Stomach smooth muscle (tissue), 2 donors: Measurements from ENCODE around the gene HRH3.

Experiments
- H3K27ac ChIP-seq: one replicate; pipeline ENCODE4 v1.7.0; 2013; ENCODE audit warnings: mild to moderate bottlenecking, low read length, inconsistent platforms
- H3K27me3 ChIP-seq, 2 donors: one replicate each; pipeline ENCODE4 v1.7.0; 2013; ENCODE audit warnings: low read length in 2 of 2; ENCODE audit not compliant: insufficient read depth in 2 of 2, control insufficient read depth in 1 of 2
- H3K36me3 ChIP-seq, 2 donors: one replicate each; pipeline ENCODE4 v1.7.0; 2013; ENCODE audit warnings: low read length in 2 of 2; ENCODE audit not compliant: control insufficient read depth in 2 of 2, insufficient read depth in 2 of 2
- H3K4me1 ChIP-seq: one replicate; pipeline ENCODE4 v1.7.0; 2013; ENCODE audit warnings: low read length; ENCODE audit not compliant: control insufficient read depth, insufficient read depth
- H3K4me3 ChIP-seq, 2 donors: one replicate each; pipeline ENCODE4 v1.7.0; 2013; ENCODE audit warnings: low read length in 2 of 2
- H3K9ac ChIP-seq, 2 donors: one replicate each; pipeline ENCODE4 v1.7.0; 2013; ENCODE audit warnings: low read length in 2 of 2, mild to moderate bottlenecking in 1 of 2
- H3K9me3 ChIP-seq, 2 donors: one replicate each; pipeline ENCODE4 v1.7.0; 2013; ENCODE audit warnings: low read length in 2 of 2; ENCODE audit not compliant: control insufficient read depth in 2 of 2
- donor health status: healthy.
- donor health status: Pancreatic carcinoma.

HRH3 gene

GRCh38 chr20:62258499-62259293 is 38.6 kb upstream of the HRH3 start:
- peaks cover 32 to 40% of the 10 kb centered on the region in 2 donors for H3K36me3 ChIP-seq
- no peaks in the 10 kb centered on the region for H3K27me3 ChIP-seq
- H3K9ac ChIP-seq: no peak overlapping the region
- no peak overlapping the region for H3K4me3 ChIP-seq
- no peaks in the 10 kb centered on the region for H3K9me3 ChIP-seq
- H3K4me1 ChIP-seq: peaks cover 4% of the 10 kb centered on the region
- no peak overlapping the region for H3K27ac ChIP-seq

DNA sequence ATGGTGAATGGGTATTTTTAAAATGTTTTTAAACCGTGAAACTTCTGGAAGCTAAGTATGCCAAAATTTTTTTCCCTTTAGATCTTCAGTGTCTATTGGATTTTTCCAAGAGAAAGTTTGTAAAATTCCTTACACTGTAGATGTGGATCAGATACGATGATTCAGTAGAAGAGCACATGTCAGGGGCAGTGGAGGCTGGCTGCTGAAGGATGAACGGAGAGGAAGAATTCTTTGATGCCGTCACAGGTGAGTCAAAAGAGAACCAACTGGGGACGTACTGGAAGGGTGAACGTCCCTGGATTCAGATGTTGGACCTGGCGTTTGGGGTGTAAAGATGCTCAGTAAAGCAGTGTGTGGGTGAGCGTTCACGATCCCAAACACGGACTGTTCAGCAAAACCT is 35.9 kb upstream of the HRH3 start:
- Histone ChIP-seq H3K4me1 (peaks cover 4% of the 10 kb centered on the region), H3K9me3 (no peaks in the 10 kb centered on the region), H3K27ac (no peak overlapping the region), H3K27me3 (no peaks in the 10 kb centered on the region), H3K9ac (no peak overlapping the region), H3K4me3 (no peak overlapping the region), H3K36me3 (peaks cover 17 to 20% of the 10 kb centered on the region in 2 donors)

DNA sequence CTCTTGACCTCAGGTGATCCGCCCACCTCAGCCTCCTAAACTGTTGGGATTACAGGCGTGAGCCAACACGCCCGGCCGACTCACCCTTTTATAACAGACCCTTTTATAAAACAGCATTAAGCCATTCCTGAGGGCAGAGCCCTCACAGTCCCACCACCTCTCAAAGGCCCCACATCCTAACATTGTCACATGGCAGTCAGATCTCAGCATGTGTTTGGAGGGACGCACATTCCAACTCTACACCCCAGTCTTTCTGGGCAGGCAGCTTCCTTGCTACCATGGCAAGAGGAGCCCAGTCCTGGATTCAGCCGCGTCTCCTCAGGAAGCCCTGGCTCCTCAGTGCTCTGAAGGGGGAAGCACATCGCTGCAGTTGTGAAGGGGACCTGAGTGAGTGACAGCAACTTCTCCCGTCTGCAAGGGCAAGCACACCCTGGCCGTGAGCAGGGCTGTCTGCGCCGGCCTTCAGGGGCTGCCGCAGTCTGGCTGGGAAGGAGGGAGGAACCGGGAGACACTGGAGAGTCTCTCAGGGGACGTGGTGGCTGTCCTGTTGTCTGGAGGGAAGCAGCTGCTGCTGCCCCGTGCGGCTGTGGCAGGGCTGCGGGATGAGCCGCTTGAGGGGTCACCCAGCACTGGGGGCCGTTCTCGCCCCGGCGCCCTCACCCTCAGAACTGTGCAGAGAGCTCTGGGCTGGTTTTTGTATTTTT is 34.1 kb upstream of the HRH3 start:
- peaks cover 12 to 14% of the 10 kb centered on the region in 2 donors for H3K36me3 ChIP-seq
- H3K27me3 ChIP-seq: no peaks in the 10 kb centered on the region
- no peak overlapping the region for H3K27ac ChIP-seq
- H3K4me3 ChIP-seq: no peak overlapping the region
- H3K9ac ChIP-seq: no peak overlapping the region
- peaks cover 4% of the 10 kb centered on the region for H3K4me1 ChIP-seq
- no peaks in the 10 kb centered on the region for H3K9me3 ChIP-seq

DNA sequence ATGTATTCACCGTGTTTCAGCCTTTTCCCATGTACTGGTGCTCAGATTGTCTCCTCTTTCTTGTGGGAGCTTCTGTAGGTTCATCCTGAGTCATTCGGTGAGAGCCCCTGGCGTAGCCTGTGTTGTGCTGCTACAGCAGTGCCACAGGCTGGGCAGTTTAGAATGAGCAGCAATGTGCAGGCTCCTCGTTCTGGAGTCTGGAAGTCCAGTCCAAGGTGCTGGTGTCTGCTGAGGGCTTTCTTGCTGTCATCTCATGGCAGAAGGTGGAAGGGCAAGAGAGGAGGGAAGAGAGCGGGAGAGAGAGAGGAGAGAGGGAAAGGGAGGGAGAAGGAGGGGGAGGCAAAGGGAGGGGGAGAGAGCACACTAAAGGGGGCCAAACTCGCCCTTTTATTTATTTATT is 33.3 kb upstream of the HRH3 start:
- no peak overlapping the region for H3K27ac ChIP-seq
- H3K27me3 ChIP-seq: no peaks in the 10 kb centered on the region
- peaks cover 12 to 13% of the 10 kb centered on the region in 2 donors for H3K36me3 ChIP-seq
- H3K4me3 ChIP-seq: no peak overlapping the region
- no peaks in the 10 kb centered on the region for H3K4me1 ChIP-seq
- H3K9me3 ChIP-seq: no peaks in the 10 kb centered on the region
- no peak overlapping the region for H3K9ac ChIP-seq

DNA sequence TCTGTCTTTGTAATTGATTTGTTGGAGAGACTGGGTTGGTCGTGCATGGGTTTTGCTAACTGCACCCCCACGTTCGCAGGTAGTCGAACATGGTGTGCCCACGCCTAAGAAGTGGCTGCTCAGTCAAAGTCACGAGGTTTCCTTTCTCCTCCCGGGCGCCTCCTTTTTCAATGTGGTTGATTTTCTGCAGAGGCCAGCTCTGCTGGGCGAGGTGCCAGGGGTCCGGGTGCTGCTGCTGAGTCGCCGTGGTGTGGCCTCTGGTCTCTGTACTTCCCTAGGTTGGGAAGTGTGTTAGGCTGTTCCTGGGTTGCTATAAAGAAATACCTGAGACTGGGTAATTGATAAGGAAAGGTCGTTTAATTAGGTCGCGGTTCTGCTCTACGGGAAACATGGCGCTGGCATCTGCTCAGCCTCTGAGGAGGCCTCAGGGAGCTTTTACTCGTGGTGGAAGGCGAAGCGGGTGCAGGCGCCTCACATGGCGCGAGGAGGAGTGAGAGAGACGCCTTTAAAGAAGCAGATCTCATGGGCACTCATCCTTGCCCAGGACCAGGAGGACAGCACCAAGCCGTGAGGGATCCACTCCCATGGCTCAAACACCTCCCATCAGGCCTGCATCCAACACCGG is 32.4 kb upstream of the HRH3 start:
- no peak overlapping the region for H3K9ac ChIP-seq
- H3K4me3 ChIP-seq: no peak overlapping the region
- no peaks in the 10 kb centered on the region for H3K27me3 ChIP-seq
- H3K4me1 ChIP-seq: no peaks in the 10 kb centered on the region
- H3K36me3 ChIP-seq: peaks cover 12% of the 10 kb centered on the region in 2 donors
- H3K27ac ChIP-seq: no peak overlapping the region
- H3K9me3 ChIP-seq: no peaks in the 10 kb centered on the region

- no peaks in the 10 kb centered on the region for H3K27me3 ChIP-seq
- H3K36me3 ChIP-seq: peaks cover 0 to 5% of the 10 kb centered on the region in 2 donors
- H3K9ac ChIP-seq: no peak overlapping the region
- no peak overlapping the region for H3K4me3 ChIP-seq
- no peak overlapping the region for H3K27ac ChIP-seq
- peaks cover 18% of the 10 kb centered on the region for H3K4me1 ChIP-seq
- no peaks in the 10 kb centered on the region for H3K9me3 ChIP-seq
Observed at GRCh38 chr20:62248890-62249560, 28.9 kb upstream of the HRH3 start.

GRCh38 chr20:62246872-62247652 is 27.0 kb upstream of the HRH3 start:
- Histone ChIP-seq H3K9me3 (no peaks in the 10 kb centered on the region), H3K27ac (no peak overlapping the region), H3K4me1 (peaks cover 18% of the 10 kb centered on the region), H3K36me3 (peaks cover 0 to 9% of the 10 kb centered on the region in 2 donors), H3K4me3 (no peak overlapping the region), H3K27me3 (no peaks in the 10 kb centered on the region), H3K9ac (no peak overlapping the region)

DNA sequence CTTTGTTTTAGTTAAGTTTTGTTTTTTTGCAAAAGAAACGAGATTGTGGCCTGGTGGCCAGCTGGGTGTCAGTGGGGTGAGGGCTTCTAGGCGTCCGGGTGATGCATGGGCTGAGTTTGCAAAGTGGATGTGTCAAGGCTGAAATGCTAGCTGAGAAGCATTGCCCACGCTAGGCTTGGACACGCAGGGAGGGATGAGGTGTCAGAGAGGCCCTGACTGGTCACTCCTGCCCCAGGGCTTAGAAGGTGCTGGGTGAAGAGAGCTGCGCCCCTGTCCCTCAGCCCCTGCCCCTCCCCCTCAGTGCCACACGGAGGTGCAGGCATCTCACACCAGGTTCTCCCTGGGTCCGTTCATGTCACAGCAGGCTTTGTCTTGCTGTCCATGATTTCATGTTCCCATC is 26.4 kb upstream of the HRH3 start:
- Histone ChIP-seq H3K9ac (no peak overlapping the region), H3K9me3 (no peaks in the 10 kb centered on the region), H3K27ac (no peak overlapping the region), H3K27me3 (no peaks in the 10 kb centered on the region), H3K4me3 (no peak overlapping the region), H3K4me1 (peaks cover 18% of the 10 kb centered on the region), H3K36me3 (peaks cover 0 to 9% of the 10 kb centered on the region in 2 donors)

DNA sequence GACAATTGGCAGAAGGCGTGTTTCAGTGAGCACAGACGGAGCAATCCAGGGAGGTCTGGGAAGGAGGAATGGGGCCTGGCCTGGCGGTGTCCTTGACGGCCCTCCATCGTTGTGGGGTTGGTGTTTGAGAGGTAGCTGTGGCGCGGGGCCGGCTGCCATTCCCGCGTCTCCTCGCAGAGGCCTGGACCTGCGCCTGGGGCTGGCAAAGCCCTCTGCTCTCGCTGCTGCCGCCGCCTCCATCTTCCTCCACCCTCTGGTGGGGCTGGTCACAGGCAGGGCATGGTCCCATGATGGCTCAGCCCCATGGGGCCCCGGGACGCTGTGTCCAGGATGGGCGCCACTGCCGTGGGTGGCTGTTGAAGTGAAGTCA is 25.8 kb upstream of the HRH3 start:
- Histone ChIP-seq H3K9ac (no peak overlapping the region), H3K4me1 (peaks cover 18% of the 10 kb centered on the region), H3K9me3 (no peaks in the 10 kb centered on the region), H3K27ac (no peak overlapping the region), H3K36me3 (peaks cover 0 to 9% of the 10 kb centered on the region in 2 donors), H3K27me3 (no peaks in the 10 kb centered on the region), H3K4me3 (no peak overlapping the region)

DNA sequence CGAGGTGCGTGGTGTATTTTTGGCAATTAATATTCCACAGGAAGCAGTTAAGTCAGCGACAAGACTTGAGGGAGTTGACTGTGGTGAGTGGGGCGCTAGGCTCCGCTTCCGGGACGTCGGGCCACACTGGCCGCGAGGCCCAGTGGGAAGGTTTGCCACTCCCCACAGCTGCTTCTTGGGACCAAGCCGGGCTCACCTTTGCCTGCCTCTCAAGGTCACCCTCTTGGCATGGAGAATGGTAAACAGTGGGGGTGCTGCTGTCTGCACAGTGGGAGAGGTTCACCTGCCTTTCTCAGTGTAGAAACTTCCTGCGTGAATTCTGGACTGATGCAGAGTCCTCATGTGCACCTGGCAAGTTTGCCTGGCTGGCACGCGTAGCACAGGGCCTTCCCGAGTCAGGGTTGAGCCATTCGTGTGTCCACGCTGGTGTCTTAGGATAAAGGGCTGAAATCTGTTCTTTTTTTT is 24.6 kb upstream of the HRH3 start:
- Histone ChIP-seq H3K27ac (no peak overlapping the region), H3K9ac (no peak overlapping the region), H3K4me1 (peaks cover 24% of the 10 kb centered on the region), H3K4me3 (no peak overlapping the region), H3K27me3 (no peaks in the 10 kb centered on the region), H3K9me3 (no peaks in the 10 kb centered on the region), H3K36me3 (peaks cover 0 to 9% of the 10 kb centered on the region in 2 donors)
